Measurements from ENCODE around the gene RASSF5. TPM values are rescaled to one million over a fixed set of nuclear protein-coding genes. Genes with fewer than 3 reads are reported as not detected.

Gene RASSF5
- total RNA-seq, 3 donors from 2014 or later, result 11.0 to 17.0 (median 11.1) TPM

DNA sequence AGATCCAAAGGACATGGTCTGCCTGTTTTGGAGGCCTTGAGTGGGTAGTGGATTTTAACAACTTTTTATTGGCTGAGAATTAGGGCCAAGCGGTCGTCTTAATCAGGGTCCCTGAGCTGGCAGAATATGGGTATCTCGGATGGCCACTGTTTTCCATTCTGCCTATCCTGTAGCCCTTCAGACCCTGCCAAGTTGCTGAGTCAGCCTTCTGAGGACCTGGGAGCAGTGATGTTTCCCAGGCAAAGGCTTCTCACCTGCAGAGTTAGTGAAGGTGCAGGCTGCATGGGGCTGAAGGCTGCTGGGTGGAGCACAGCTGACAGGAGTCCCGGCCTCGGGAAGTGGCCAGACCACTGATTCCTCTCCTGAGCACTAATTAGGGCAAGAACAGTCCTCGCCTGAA lies 11.4 kb downstream of the RASSF5 start:
- H3K27ac ChIP-seq, result no peak overlapping the region
- H3K4me1 ChIP-seq, result peaks cover 0 to 4% of the 10 kb centered on the region in 2 donors
- no peaks in the 10 kb centered on the region for H3K36me3 ChIP-seq
- intact Hi-C loops (cut with DNase I; ENCODE audit: low total_unique reads), result no loop called here
- TF ChIP-seq POLR2AphosphoS5 (IDR thresholded peaks at IDR 0.05), result no peak
- TF ChIP-seq POLR2A (IDR thresholded peaks at IDR 0.05), result no peak
- TF ChIP-seq CTCF (IDR thresholded peaks at IDR 0.05), result no peak
- H3K27me3 ChIP-seq, result no peaks in the 10 kb centered on the region
- H3K4me3 ChIP-seq, result no peak overlapping the region
- DNase-seq (ENCODE audit: low spot score in 2 of 2), result no peak
- no peaks in the 10 kb centered on the region for H3K9me3 ChIP-seq

DNA sequence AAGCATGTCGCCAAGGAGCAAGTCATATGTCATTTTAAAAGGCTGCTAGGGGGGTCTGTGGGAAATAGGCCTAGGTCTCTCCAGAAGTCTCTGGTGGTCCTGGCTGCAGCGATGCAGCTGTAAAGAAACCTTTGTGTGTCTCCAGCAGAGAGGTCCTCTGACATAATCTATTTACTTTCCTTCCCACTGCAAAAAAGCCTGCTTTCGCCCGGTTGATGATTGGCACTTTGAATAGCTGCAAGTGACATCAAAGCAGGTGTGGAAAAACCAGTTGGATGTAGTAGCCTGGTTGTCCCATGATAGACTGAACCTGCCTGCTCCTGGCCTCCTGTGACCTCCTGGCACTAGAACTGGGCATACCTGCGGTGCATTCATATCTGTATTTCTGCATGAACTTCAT lies 13.8 kb downstream of the RASSF5 start:
- H3K4me1 ChIP-seq, result no peaks in the 10 kb centered on the region
- H3K27me3 ChIP-seq, result no peaks in the 10 kb centered on the region
- H3K4me3 ChIP-seq, result no peak overlapping the region
- no peak for TF ChIP-seq POLR2AphosphoS5 (IDR thresholded peaks at IDR 0.05)
- TF ChIP-seq CTCF (IDR thresholded peaks at IDR 0.05), result no peak
- no peak for TF ChIP-seq POLR2A (IDR thresholded peaks at IDR 0.05)
- H3K36me3 ChIP-seq, result no peaks in the 10 kb centered on the region
- DNase-seq (ENCODE audit: low spot score in 2 of 2), result no peak
- H3K9me3 ChIP-seq, result no peaks in the 10 kb centered on the region
- intact Hi-C loops (cut with DNase I; ENCODE audit: low total_unique reads), result no loop called here
- no peak overlapping the region for H3K27ac ChIP-seq

GRCh38 chr1:206521694-206522402 lies 14.5 kb downstream of the RASSF5 start:
- intact Hi-C loops (cut with DNase I; ENCODE audit: low total_unique reads), result no loop called here
- Histone ChIP-seq H3K9me3 (no peaks in the 10 kb centered on the region), H3K4me3 (no peak overlapping the region), H3K4me1 (no peaks in the 10 kb centered on the region), H3K27me3 (no peaks in the 10 kb centered on the region), H3K36me3 (no peaks in the 10 kb centered on the region), H3K27ac (peak overlapping the region in 1 of 2 donors; percentile 29)
- no peak for DNase-seq (ENCODE audit: low spot score in 2 of 2)
- no peak for TF ChIP-seq CTCF (IDR thresholded peaks at IDR 0.05)
- TF ChIP-seq POLR2A (IDR thresholded peaks at IDR 0.05), result no peak
- no peak for TF ChIP-seq POLR2AphosphoS5 (IDR thresholded peaks at IDR 0.05)

DNA sequence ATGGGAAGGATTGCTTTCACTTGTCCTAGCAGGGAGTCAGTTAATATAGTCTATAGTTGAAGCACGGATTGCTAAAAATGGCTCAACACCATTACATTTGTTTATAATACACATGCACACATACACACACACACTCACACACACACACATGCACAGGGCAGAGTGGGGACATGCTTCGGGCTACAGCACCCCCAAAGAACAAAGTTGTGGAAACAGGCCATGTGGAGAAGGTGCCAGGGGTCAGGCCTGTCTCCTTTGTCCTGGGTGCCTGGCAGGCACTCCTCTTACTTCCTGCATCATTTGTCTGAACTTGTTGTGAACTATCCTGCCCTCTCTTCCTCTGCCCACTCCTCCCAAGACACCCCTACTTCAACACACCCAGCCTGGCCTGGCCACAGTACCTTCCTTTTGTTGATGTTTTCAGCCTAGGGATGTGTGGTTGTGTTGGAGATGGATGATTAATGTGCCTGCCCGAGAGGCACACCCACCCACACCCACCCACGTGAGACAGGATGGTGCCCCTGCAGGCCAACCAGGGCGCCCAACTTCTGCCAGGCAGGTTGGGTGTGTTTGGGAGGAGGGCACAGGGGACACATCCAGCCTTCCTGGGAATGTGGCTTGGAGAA lies 17.5 kb downstream of the RASSF5 start:
- TF ChIP-seq CTCF (IDR thresholded peaks at IDR 0.05) (no peak), POLR2AphosphoS5 (IDR thresholded peaks at IDR 0.05) (no peak), POLR2A (IDR thresholded peaks at IDR 0.05) (no peak)
- H3K9me3 ChIP-seq, result no peaks in the 10 kb centered on the region
- intact Hi-C loops (cut with DNase I; ENCODE audit: low total_unique reads), result no loop called here
- H3K4me3 ChIP-seq, result no peak overlapping the region
- no peaks in the 10 kb centered on the region for H3K36me3 ChIP-seq
- no peak for DNase-seq (ENCODE audit: low spot score in 2 of 2)
- no peaks in the 10 kb centered on the region for H3K27me3 ChIP-seq
- H3K4me1 ChIP-seq, result no peaks in the 10 kb centered on the region
- no peak overlapping the region for H3K27ac ChIP-seq
